ENCODE data around the gene DST.
"Not testable (repeated sequence)": the region's sequence is repeated elsewhere in the genome, so short reads cannot be mapped to it uniquely, and the experiment has no call there.

The DST gene

DNA sequence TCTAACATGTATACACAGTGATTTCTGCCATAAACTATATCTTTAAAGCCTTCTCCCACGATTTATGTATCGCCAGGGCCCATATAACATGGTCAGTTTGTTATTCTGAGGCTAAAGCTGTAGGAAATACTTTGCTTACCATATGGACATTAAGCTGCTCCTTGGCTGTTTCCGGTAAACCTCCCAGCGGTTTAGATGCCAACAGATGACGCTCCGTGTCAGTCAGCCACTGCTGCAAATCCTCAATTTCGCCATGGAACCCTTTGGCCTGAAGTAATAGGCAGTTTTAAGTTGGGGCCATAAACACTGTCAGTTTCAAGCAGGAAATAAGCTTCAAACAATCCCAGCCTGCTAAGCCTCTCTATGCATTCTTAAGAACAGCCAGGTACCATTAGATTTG is 145.4 kb downstream of the DST start:
- Histone ChIP-seq H3K4me1 (no peaks in the 10 kb centered on the region), H3K27me3 (no peaks in the 10 kb centered on the region), H3K36me3 (peaks cover 34% of the 10 kb centered on the region), H3K9me3 (no peaks in the 10 kb centered on the region), H3K4me3 (ENCODE audit: low read depth, low read length) (no peak overlapping the region)
- TF ChIP-seq, protein P1, sequence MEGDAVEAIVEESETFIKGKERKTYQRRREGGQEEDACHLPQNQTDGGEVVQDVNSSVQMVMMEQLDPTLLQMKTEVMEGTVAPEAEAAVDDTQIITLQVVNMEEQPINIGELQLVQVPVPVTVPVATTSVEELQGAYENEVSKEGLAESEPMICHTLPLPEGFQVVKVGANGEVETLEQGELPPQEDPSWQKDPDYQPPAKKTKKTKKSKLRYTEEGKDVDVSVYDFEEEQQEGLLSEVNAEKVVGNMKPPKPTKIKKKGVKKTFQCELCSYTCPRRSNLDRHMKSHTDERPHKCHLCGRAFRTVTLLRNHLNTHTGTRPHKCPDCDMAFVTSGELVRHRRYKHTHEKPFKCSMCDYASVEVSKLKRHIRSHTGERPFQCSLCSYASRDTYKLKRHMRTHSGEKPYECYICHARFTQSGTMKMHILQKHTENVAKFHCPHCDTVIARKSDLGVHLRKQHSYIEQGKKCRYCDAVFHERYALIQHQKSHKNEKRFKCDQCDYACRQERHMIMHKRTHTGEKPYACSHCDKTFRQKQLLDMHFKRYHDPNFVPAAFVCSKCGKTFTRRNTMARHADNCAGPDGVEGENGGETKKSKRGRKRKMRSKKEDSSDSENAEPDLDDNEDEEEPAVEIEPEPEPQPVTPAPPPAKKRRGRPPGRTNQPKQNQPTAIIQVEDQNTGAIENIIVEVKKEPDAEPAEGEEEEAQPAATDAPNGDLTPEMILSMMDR (IDR thresholded peaks at IDR 0.05; ENCODE audit: low read depth, low read length): no peak
- DNase-seq: no peak

DNA sequence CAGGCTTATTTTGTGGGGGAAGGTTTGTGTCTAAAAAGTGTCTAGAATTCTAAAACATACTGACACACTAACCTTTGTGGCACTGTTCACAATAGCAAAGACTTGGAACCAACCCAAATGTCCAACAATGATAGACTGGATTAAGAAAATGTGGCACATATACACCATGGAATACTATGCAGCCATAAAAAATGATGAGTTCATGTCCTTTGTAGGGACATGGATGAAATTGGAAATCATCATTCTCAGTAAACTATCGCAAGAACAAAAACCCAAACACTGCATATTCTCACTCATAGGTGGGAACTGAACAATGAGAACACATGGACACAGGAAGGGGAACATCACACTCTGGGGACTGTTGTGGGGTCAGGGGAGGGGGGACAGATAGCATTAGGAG is 146.0 kb downstream of the DST start:
- not testable (repeated sequence) for H3K9me3 ChIP-seq; H3K4me1 ChIP-seq; DNase-seq; H3K27me3 ChIP-seq; H3K4me3 ChIP-seq (ENCODE audit: low read depth, low read length)
- peaks cover 34% of the 10 kb centered on the region for H3K36me3 ChIP-seq

DNA sequence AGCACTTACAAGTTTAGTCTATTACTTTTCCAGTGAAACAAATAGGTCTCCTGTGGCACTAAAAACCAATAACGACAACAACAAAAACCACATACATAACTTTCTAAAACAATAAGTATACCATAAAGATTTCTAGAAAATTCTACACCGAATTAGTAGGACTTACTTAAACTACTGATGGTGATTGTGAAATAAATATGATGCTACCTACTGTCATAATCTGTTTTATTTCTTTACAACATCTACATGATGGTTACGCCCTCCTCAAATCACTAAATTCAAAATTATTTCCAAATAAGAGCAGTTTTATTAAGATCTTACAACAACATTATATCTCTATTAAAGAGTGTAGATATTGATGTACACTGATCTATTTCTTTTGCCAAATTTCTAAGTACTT is 147.0 kb downstream of the DST start:
- Histone ChIP-seq H3K9me3 (no peaks in the 10 kb centered on the region), H3K4me1 (peaks cover 3% of the 10 kb centered on the region; the same call in 1 of the 2 replicates), H3K36me3 (peaks cover 29% of the 10 kb centered on the region), H3K27me3 (no peaks in the 10 kb centered on the region), H3K4me3 (ENCODE audit: low read depth, low read length) (no peak overlapping the region)
- TF ChIP-seq, protein P1 (IDR thresholded peaks at IDR 0.05; ENCODE audit: low read depth, low read length): no peak
- no peak for DNase-seq

DNA sequence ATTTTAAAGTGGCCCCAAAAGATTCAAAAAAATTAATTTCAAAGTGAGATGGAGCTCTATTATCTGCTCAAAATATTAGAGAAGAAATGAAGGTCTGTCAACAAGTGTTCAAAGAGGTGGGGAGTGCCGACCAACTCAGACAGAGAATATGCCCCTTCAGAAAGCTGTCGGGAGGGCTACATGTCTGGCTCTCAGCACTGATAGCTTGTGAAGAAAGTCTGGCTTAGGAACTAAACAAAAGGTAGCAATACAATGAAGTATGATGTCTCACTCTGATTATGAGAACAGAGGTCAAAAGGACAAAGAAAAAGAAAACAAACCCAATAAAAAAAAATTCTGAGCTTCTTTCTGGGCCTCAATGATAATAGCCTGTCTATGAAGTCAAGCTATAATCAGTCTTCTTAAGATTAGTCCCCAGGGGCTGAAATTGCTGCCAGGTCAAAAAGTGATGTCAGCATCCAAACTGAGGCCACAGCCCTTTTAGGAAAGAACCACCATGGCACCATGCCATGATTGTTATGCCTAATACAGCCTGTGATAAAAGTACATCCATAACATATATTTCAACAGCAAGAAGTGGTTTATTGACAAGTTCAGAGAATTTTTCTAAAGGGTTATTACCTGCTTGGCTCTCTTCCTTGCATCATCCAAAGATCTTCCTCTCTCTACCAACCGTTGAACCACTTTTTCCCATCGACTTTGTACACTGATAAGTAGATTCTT is 150.9 kb downstream of the DST start:
- DNase-seq: peak; percentile 54
- no peak overlapping the region for H3K4me3 ChIP-seq (ENCODE audit: low read depth, low read length)
- H3K9me3 ChIP-seq: no peaks in the 10 kb centered on the region
- peaks cover 17% of the 10 kb centered on the region for H3K36me3 ChIP-seq
- no peaks in the 10 kb centered on the region for H3K27me3 ChIP-seq
- H3K4me1 ChIP-seq: peaks cover 3% of the 10 kb centered on the region; the same call in 1 of the 2 replicates
- TF ChIP-seq, protein P1 (IDR thresholded peaks at IDR 0.05; ENCODE audit: low read depth, low read length): no peak

DNA sequence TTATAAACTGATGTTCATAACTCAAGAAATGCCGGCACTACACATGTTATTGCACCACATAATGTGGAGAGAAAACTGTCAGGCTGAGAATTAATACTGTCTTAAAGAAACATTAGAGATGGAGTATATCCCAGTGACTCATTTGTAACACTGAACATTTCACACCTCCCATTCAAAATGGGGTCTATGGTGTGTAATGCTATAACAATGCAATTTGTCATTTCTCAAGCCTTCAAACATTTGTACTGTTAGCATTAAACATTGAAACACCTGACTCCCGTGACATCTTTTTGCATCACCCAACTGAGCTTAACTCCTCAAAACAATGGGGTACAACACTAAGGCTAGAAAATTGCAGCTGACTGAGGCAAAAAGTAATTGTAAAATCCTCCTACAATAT is 151.7 kb downstream of the DST start:
- H3K27me3 ChIP-seq: no peaks in the 10 kb centered on the region
- peaks cover 3% of the 10 kb centered on the region; the same call in 1 of the 2 replicates for H3K4me1 ChIP-seq
- TF ChIP-seq, protein P1 (IDR thresholded peaks at IDR 0.05; ENCODE audit: low read depth, low read length): no peak
- peaks cover 12% of the 10 kb centered on the region for H3K36me3 ChIP-seq
- no peak overlapping the region for H3K4me3 ChIP-seq (ENCODE audit: low read depth, low read length)
- DNase-seq: no peak
- H3K9me3 ChIP-seq: no peaks in the 10 kb centered on the region

DNA sequence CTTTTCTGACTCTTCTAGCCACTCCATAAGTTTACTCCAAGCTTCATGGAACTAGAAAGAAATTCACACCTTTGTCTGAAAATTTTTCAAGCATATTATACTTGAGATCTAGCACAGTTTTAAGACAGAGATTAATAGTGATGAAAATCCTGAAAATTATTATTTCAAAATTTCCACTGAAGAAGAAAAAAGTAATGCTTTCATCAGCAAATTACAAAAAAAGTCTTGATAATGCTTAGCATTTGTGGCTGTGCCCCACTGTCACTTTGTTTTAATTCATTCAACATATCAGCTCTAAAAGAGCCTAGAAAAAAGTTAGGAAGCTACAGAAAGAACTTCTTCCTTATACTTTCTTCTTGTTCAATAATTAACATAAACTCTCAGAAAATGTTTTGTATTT is 153.1 kb downstream of the DST start:
- DNase-seq: no peak
- H3K4me3 ChIP-seq (ENCODE audit: low read depth, low read length): no peak overlapping the region
- peaks cover 3% of the 10 kb centered on the region; the same call in 1 of the 2 replicates for H3K4me1 ChIP-seq
- H3K36me3 ChIP-seq: peaks cover 11% of the 10 kb centered on the region
- no peaks in the 10 kb centered on the region for H3K27me3 ChIP-seq
- TF ChIP-seq, protein P1 (IDR thresholded peaks at IDR 0.05; ENCODE audit: low read depth, low read length): no peak
- no peaks in the 10 kb centered on the region for H3K9me3 ChIP-seq
